Measurements from ENCODE around the gene FAM227A.

- TF ChIP-seq YY1 (IDR thresholded peaks at IDR 0.05; ENCODE audit: insufficient read depth, insufficient read length) (no peak), ZNF274 (IDR thresholded peaks at IDR 0.05; ENCODE audit: low read depth, low read length) (no peak), SUZ12 (IDR thresholded peaks at IDR 0.05; ENCODE audit: extremely low read depth, insufficient read depth, insufficient read length) (no peak)
These were observed 86.0 kb downstream of the FAM227A start, which contains the start of gene DMC1 for GRCh38 chr22:38569972-38570778.
